DND-41 (cell line): ENCODE results near the gene ADAMTS13.
"Not testable (repeated sequence)": the region's sequence is repeated elsewhere in the genome, so short reads cannot be mapped to it uniquely, and the experiment has no call there.

ENCODE experiments used
- EZH2 ChIP-seq: IDR thresholded peaks from 3 replicates; pipeline ENCODE4 v1.6.1; 2012; ENCODE audit warnings: borderline replicate concordance, low read depth, mild to moderate bottlenecking, moderate library complexity, low read length, inconsistent platforms; ENCODE audit not compliant: severe bottlenecking
- TF ChIP-seq, protein P1 (sequence below): IDR thresholded peaks from 2 replicates; pipeline ENCODE4 v1.5.1; 2012; ENCODE audit warnings: borderline replicate concordance, low read length, moderate library complexity, mild to moderate bottlenecking; ENCODE audit not compliant: poor library complexity, severe bottlenecking; ENCODE audit errors: extremely low read depth

DNA sequence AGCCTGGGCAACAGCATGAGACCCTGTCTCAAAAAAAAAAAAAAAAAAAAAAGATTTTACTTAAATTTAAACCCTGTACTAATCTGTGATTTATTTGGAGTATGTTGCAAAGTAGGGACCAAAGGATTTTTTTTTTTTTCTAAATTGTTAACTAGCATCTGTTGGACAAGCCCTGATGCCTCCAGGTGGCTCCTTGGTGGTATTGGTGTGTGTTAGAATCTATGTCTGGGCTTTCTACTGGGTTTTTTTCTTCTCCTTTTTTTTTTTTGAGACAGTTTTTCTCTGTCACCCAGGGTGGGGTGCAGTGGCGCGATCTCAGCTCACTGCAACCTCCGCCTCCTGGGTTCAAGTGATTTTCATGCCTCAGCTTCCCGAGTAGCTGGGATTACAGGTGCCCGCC, 29.7 kb downstream of the ADAMTS13 start:
- TF ChIP-seq EZH2 = not testable (repeated sequence)
- TF ChIP-seq, protein P1, sequence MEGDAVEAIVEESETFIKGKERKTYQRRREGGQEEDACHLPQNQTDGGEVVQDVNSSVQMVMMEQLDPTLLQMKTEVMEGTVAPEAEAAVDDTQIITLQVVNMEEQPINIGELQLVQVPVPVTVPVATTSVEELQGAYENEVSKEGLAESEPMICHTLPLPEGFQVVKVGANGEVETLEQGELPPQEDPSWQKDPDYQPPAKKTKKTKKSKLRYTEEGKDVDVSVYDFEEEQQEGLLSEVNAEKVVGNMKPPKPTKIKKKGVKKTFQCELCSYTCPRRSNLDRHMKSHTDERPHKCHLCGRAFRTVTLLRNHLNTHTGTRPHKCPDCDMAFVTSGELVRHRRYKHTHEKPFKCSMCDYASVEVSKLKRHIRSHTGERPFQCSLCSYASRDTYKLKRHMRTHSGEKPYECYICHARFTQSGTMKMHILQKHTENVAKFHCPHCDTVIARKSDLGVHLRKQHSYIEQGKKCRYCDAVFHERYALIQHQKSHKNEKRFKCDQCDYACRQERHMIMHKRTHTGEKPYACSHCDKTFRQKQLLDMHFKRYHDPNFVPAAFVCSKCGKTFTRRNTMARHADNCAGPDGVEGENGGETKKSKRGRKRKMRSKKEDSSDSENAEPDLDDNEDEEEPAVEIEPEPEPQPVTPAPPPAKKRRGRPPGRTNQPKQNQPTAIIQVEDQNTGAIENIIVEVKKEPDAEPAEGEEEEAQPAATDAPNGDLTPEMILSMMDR = not testable (repeated sequence)
